ENCODE data around the gene ZCCHC18.

- TF ChIP-seq EZH2 (IDR thresholded peaks at IDR 0.05; ENCODE audit: borderline replicate concordance, insufficient read depth, low read depth, low read length, poor library complexity, severe bottlenecking): no peak
- TF ChIP-seq, protein P1, sequence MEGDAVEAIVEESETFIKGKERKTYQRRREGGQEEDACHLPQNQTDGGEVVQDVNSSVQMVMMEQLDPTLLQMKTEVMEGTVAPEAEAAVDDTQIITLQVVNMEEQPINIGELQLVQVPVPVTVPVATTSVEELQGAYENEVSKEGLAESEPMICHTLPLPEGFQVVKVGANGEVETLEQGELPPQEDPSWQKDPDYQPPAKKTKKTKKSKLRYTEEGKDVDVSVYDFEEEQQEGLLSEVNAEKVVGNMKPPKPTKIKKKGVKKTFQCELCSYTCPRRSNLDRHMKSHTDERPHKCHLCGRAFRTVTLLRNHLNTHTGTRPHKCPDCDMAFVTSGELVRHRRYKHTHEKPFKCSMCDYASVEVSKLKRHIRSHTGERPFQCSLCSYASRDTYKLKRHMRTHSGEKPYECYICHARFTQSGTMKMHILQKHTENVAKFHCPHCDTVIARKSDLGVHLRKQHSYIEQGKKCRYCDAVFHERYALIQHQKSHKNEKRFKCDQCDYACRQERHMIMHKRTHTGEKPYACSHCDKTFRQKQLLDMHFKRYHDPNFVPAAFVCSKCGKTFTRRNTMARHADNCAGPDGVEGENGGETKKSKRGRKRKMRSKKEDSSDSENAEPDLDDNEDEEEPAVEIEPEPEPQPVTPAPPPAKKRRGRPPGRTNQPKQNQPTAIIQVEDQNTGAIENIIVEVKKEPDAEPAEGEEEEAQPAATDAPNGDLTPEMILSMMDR (IDR thresholded peaks at IDR 0.05): no peak
Measured at GRCh38 chrX:104122829-104123228, 10.5 kb downstream of the ZCCHC18 start.
